Colonic mucosa (tissue), 4 donors: ENCODE data around the gene STK38L. TPM values are rescaled to one million over a fixed set of nuclear protein-coding genes. Genes with fewer than 3 reads are reported as not detected.

ENCODE experiments used
- DNase-seq: peaks from one replicate; pipeline ENCODE4 v3.0.0-alpha.2; 2020
- H3K27ac ChIP-seq: fragments of 200-600 bp; one replicate; pipeline ENCODE4 v1.8.0; 2021
- H3K27me3 ChIP-seq: fragments of 200-600 bp; one replicate; pipeline ENCODE4 v1.8.0; 2021
- H3K36me3 ChIP-seq: fragments of 200-600 bp; one replicate; pipeline ENCODE4 v1.8.0; 2021
- H3K4me1 ChIP-seq: fragments of 200-600 bp; one replicate; pipeline ENCODE4 v1.8.0; 2021; ENCODE audit warnings: mild to moderate bottlenecking
- H3K4me3 ChIP-seq: fragments of 200-600 bp; one replicate; pipeline ENCODE4 v1.8.0; 2021
- H3K9ac ChIP-seq, 2 donors: one replicate each; pipeline ENCODE4 v1.7.0; 2013; ENCODE audit warnings: control low read depth in 2 of 2, low read depth in 2 of 2, low read length in 2 of 2
- H3K9me3 ChIP-seq: fragments of 200-600 bp; one replicate; pipeline ENCODE4 v1.8.0; 2021
- intact Hi-C: fragments of 100-400 bp; cut with DNase I; formaldehyde crosslinking; loops from one replicate; pipeline ENCODE4 v1.14.1; 2022
- total RNA-seq, 2 donors: library from RNA; stranded (reverse); fragmentation: NEBNext Ultra II Directional in 1 of 2; extraction: Animal tissue kit (Norgen Biotek cat#: 25700) in 1 of 2; gene quantifications; one replicate each; pipeline ENCODE4 v1.2.1, GENCODE V29; 2021
- TF ChIP-seq, protein P1 (sequence below): fragments of 200-600 bp; IDR thresholded peaks from one replicate; pipeline ENCODE4 v1.8.0; 2022; ENCODE audit warnings: antibody characterized with exemption, mild to moderate bottlenecking
- donor health status: healthy.
- donor health status: DM: no; HTN: no; CAD: no.
- donor health status: DM: no; HTN: no; CAD: no.

Gene STK38L
- total RNA-seq, 2 donors from 2014 or later = 41.9 to 76.6 TPM

DNA sequence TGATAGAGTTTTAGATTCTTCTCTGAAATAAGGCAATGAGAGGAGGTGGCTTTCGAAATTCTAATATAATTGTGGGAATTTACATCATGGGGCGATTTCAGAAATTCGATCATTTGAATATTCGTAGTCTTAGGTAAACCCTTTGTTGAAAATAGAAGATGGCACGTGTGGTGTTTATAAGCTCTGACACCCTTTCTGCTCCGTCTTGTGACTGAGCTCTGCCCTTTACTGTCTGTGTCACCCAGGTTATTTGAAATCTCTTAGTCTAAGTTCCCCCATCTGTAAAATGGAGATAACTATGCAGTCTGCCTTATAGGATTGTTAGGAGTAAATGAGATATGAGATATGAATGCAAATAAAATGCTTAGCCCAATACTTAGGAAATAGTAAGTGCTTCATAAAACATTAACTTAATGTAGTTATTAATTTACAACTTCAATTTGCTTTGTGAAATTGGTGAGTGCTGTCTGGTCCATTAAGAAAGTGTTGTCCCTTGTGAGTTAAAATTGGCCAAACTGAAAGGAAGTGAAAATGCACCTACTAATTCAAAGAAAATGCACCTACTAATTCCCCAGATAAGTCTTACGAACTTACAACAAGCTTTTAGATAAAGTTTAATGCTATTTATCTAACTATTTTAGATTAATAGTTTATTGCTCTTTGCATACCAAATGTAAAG, 90.1 kb downstream of the STK38L start:
- Histone ChIP-seq H3K36me3 (no peaks in the 10 kb centered on the region), H3K9me3 (no peaks in the 10 kb centered on the region), H3K9ac (peak overlapping the region in 1 of 2 donors; percentile 55), H3K27ac (no peak overlapping the region), H3K27me3 (no peaks in the 10 kb centered on the region), H3K4me1 (no peaks in the 10 kb centered on the region), H3K4me3 (peak overlapping the region; percentile 72)
- TF ChIP-seq, protein P1, sequence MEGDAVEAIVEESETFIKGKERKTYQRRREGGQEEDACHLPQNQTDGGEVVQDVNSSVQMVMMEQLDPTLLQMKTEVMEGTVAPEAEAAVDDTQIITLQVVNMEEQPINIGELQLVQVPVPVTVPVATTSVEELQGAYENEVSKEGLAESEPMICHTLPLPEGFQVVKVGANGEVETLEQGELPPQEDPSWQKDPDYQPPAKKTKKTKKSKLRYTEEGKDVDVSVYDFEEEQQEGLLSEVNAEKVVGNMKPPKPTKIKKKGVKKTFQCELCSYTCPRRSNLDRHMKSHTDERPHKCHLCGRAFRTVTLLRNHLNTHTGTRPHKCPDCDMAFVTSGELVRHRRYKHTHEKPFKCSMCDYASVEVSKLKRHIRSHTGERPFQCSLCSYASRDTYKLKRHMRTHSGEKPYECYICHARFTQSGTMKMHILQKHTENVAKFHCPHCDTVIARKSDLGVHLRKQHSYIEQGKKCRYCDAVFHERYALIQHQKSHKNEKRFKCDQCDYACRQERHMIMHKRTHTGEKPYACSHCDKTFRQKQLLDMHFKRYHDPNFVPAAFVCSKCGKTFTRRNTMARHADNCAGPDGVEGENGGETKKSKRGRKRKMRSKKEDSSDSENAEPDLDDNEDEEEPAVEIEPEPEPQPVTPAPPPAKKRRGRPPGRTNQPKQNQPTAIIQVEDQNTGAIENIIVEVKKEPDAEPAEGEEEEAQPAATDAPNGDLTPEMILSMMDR = no peak
- intact Hi-C loops = loop anchor here (10.0 kb wide), 1 partner anchor 51 kb away; no protein-coding TSS in a partner anchor
- DNase-seq = no peak

DNA sequence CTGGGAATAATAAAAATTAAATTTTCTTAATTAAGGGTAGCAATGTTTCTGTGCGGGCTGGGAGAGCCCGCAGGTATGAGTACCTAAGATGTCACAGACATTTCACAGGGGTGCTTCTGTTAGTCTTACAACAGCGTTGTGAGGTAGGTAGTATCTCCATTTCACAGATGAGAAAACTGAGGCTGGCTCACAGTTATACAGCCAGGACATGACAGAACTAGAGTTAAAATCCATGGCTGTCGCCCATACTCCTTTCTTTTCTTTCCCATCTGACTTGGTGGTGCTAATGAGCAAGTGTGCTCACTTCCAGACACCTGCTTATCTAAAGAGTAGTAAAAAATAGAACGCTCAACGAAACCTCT, 90.6 kb downstream of the STK38L start:
- H3K4me1 ChIP-seq = no peaks in the 10 kb centered on the region
- no peak for DNase-seq
- H3K27me3 ChIP-seq = no peaks in the 10 kb centered on the region
- intact Hi-C loops = loop anchor here (10.0 kb wide), 1 partner anchor 50 kb away; no protein-coding TSS in a partner anchor
- TF ChIP-seq, protein P1 = no peak
- H3K9me3 ChIP-seq = no peaks in the 10 kb centered on the region
- H3K4me3 ChIP-seq = no peak overlapping the region
- no peak overlapping the region for H3K9ac ChIP-seq
- no peak overlapping the region for H3K27ac ChIP-seq
- no peaks in the 10 kb centered on the region for H3K36me3 ChIP-seq

DNA sequence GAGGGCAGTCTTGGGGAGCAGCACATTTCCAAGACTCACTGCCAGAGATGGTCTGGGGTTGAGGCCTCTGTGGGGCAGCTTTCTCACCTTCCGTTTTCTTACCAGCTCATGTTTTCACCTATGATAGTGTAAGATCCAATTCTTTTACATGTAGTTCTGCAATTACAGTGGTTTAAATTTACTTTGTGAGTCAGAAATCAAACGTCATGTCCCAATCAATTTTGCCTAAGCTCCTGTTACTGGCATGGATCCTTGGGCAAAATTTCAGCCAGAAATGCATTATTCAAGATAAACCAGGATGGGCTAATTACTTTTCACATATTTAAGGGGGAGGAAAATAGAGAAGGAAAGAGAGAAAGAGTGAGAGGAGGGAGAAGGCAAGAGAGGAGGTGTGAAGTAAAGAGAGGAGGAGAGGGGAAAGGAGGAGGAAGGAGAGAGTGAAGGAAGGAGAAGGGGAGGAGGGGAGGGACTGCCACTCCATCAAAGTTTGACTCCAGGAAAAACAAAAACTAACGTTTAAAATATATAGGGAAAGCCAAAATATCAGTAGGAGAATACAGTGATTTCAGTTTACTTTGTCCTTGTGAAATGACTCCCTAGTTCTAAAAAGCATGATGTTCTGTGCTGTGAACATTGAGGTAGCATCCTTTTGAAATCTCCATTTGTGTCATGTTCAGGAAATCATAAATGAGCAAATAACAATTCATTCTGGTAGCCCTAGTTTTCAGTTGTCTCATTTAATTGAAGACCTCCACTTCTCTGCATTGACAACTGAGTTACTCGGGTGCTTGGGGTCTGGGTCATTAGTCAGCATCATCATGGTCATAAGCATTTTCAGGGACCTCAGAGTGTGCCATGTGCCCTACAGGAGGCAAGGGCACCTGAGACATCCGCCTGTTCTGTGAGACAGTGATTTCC, 91.5 kb downstream of the STK38L start:
- TF ChIP-seq, protein P1 = no peak
- no peak overlapping the region for H3K4me3 ChIP-seq
- intact Hi-C loops = loop anchor here (10.0 kb wide), 1 partner anchor 49 kb away; no protein-coding TSS in a partner anchor
- H3K27ac ChIP-seq = no peak overlapping the region
- no peak for DNase-seq
- H3K9ac ChIP-seq = no peak overlapping the region
- no peaks in the 10 kb centered on the region for H3K4me1 ChIP-seq
- H3K36me3 ChIP-seq = no peaks in the 10 kb centered on the region
- no peaks in the 10 kb centered on the region for H3K27me3 ChIP-seq
- no peaks in the 10 kb centered on the region for H3K9me3 ChIP-seq

DNA sequence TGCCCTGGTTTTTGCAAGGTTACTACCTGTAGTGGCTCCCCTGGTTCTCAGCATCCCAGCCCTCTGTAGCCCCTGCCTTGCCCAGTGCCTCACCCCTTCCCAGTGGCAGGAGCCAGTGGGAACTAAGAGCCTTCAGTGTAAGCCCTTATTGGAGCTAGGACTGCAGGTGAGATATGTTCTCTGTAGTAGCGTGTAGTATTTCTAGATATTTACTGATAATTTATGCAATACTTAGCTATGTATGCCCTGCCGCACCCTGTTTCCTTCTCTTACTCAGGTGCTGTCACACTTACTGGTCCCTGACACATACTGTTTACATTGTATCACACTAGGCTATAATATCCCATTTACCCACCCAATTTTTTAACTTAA, 92.2 kb downstream of the STK38L start:
- Histone ChIP-seq H3K4me1 (no peaks in the 10 kb centered on the region), H3K27me3 (no peaks in the 10 kb centered on the region), H3K4me3 (no peak overlapping the region), H3K9ac (no peak overlapping the region), H3K27ac (no peak overlapping the region), H3K9me3 (no peaks in the 10 kb centered on the region), H3K36me3 (no peaks in the 10 kb centered on the region)
- intact Hi-C loops = loop anchor here (10.0 kb wide), 1 partner anchor 49 kb away; no protein-coding TSS in a partner anchor
- TF ChIP-seq, protein P1 = no peak
- no peak for DNase-seq

DNA sequence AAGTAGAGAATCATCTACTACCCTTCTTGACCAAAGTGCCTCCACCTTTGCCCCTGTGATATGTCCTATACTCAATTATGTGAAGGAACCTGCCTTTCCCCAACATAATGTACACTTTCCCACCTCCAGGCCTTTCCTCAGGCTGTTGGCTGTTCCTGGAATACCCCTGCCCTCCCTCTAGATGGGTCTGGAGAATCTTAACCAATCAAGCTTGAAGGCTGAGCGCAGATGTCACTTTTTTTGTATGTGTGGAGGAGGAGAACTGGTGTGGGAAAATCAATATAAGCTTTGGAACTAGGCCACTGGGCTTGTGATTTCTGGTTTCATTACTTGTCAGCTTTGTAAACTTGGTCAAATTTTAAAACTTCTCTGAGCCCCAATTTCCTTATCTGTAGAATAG, 93.3 kb downstream of the STK38L start:
- intact Hi-C loops = loop anchor here (10.0 kb wide), 1 partner anchor 47 kb away; no protein-coding TSS in a partner anchor
- no peaks in the 10 kb centered on the region for H3K27me3 ChIP-seq
- H3K4me3 ChIP-seq = no peak overlapping the region
- DNase-seq = no peak
- H3K36me3 ChIP-seq = no peaks in the 10 kb centered on the region
- H3K27ac ChIP-seq = no peak overlapping the region
- H3K9ac ChIP-seq = no peak overlapping the region
- H3K9me3 ChIP-seq = no peaks in the 10 kb centered on the region
- H3K4me1 ChIP-seq = no peaks in the 10 kb centered on the region
- TF ChIP-seq, protein P1 = no peak
